GM19025 (cell line): ENCODE measurements around the gene CBY1.
A peak's percentile ranks its signal among the peaks of the same experiment; 100 is the strongest.

ENCODE experiments used
- ATAC-seq: cut with Tn5 transposase; IDR thresholded peaks from one replicate; pipeline ENCODE4 v1.9.1; 2021; ENCODE audit warnings: mild to moderate bottlenecking, low read depth, moderate library complexity; ENCODE audit not compliant: unreplicated experiment

Gene CBY1

DNA sequence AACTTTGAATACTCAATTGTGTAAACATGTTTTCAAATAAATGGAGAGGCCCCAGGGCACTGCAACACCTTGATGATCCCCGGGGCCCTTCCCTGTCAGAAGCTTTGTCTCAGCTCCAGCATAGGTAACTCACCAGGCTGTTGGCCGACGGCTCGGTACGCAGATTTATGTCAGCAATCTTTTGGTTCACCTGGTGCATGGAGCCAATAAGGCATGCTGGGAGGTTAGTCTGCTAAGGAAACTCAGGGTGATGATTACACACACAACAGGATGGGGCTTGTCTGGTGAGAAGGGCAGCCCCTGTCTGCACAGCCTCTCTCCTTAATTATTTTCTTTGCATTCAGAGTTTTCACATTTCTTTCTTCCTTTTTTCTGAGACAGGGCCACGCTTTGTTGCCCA, 11.0 kb upstream of the CBY1 start:
- no peak for ATAC-seq

DNA sequence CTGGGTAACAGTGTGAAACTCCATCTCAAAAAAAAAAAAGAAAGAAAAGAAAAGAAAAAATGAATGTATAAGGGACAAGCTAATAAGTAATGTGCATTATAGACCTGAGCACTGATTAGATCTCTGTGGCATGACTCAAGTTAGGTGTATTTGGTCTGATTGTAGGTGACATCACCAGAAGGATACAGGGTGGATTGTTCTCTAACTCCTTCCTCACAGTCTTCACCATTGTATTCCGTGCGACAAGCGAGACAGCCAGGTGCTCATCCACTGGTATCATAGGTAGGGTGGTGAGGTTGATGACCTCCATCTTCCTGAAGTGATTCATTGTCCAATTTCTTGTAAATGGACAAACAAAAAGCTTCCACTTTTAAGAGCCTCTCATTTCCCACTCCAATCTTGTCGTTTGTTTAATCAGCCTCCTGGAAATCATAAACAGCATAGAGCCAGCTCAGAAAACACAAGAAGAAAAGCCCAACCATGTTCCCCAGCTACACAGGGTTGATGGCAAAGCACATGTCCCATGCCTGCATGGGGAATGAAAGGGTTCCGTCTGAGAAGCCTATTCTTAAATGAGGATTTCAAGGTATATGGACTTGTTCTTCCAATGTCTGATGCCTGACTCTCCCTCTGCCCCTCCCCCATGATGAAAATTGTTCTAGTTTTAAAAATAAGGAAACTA, 6.5 kb upstream of the CBY1 start:
- ATAC-seq = no peak

DNA sequence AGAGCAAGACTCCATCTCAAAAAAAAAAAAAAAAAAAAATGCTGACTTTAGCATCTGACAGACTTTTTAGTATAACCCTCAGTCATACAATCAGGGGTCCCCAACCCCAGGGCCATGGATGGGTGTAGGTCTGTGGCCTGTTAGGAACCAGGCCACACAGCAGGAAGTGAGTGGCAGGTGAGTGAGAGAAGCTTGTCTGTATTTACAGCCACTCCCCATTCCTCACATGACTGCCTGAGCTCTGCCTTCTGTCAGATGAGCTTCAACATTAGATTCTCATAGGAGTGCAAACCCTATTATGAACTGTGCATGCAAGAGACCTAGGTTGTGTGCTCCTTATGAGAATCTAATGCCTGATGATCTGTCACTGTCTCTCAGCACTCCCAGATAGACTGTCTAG, 3.6 kb upstream of the CBY1 start:
- no peak for ATAC-seq

DNA sequence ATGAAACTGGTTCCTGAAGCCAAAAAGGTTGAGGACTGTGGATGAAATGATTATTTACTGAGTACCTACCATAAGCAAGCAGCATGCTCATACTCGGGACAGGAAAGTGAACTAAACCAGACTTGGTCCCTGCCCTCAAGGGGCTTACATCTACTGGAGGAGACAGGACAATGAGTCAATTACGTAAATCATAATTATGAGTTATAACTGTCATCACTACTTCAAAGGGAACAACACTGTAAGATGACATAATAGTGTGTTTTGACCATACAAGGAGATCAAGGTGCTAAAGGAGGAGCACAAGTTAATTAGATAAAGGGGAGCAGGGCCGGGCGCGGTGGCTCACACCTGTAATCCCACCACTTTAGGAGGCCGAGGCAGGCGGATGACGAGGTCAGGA, 2.7 kb upstream of the CBY1 start:
- ATAC-seq = no peak

DNA sequence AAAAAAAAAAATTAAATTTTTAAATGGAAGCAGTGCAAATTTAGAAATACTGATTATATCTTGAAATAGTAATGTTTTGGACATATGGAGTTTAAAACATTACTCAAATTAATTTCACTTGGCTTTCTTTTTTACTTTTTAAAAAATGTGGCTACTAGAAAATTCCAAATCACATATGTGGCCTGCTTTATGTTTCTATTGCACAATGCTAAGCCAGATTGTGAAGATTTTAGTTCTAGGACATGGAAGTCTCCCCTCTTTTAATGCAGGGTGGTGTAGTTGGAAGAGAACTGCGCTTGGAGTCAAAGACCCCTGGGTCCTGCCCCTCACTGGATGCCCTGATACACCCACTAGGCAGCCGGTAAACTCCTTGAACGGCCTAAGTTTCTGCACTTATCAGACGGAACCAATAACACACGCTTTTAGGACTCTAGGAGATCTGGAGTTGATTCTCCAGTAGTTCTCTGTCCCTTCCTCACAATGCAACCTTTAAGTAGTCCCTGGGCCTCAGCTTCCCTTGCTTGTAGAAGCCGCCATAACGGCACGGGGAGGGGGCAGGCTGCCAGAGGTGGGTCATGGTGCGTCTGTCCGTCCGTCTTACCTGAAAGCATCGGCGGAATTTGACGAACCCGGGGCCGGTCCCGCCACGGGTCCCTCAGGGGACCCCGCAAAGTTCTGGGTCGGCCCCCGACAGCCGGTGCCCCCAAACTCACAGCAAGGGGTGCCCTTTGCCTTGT, 751 bp upstream of the CBY1 start:
- ATAC-seq = no peak

- peak; percentile 21 for ATAC-seq
Measured at GRCh38 chr22:38657045-38657909, 839 bp downstream of the CBY1 start.

GRCh38 chr22:38674888-38675287, 18.4 kb downstream of the CBY1 start:
- ATAC-seq = no peak

DNA sequence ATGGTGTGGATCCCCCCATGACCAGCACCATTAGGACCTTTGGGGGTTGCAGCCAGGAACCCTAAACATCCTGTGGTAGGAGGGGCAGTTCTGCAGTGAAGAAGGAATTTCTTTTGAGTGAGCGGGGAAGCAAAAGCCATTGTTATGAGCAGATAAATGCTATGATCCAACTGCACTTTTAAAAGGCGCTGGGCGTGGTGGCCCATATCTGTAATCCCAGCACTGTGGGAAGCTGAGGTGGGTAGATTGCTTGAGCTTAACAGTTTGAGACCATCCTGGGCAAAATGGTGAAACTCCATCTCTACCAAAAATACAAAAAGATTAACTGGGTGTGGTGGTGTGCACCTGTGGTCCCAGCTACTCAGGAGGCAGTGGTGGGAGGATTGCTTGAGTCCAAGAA, 19.4 kb downstream of the CBY1 start:
- no peak for ATAC-seq

DNA sequence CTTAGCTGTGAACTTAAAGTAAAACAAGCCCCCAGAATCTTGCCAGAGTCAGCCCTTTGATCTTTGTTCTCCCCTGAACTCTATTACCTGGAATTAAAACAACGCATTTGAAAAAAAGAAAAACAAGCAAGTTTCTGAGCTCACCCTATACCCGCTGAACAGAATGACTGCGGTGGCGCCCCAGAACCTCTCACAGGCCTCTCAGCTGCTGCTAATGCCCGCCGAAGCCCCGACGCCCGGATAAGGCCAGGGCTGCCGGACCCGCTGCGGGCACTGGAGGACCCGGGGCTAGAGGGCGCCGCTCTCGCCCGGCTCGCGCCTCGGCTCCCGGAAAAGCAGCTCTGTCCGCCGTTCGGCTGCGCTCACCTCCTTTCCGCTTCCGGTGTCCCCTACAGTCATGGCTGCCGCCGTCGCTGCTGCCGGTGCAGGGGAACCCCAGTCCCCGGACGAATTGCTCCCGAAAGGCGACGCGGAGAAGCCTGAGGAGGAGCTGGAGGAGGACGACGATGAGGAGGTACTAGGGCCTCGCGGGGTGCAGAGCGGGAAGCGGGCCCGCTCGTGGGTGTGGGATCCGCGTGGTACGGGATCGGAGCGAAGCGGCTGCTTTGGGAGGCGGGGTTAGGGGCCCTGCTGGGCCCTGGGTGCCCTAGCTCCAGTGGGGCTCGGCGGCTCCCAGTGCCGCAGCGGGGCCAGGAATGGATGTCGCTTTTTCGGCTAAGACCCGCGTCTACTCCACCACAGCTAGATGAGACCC, 25.3 kb downstream of the CBY1 start, which contains the start of gene TOMM22:
Gene TOMM22, plus strand, starts transcription at position 376 of the 754 bp plus-strand sequence. Its CDS starts 22 bp downstream, at position 398.
- ATAC-seq = peak; percentile 96

DNA sequence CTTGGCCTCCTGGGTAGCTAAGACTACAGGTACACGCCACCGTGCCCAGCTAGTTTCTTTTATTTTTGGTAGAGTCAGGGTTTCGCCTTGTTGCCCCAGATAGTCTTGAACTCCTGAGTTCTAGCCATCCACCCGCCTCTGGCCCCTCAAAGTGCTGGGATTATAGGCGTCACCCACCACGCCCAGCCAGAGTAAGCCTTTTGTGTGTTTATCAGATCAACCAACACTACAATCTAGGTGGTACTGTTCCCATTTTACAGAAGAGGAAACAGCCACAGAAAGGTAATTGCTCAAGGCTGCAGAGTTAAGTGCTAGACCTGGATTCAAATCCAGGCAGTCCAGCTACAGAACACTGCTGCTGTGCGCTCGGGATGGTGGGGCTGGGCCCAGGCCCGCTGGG, 28.5 kb downstream of the CBY1 start:
- no peak for ATAC-seq

DNA sequence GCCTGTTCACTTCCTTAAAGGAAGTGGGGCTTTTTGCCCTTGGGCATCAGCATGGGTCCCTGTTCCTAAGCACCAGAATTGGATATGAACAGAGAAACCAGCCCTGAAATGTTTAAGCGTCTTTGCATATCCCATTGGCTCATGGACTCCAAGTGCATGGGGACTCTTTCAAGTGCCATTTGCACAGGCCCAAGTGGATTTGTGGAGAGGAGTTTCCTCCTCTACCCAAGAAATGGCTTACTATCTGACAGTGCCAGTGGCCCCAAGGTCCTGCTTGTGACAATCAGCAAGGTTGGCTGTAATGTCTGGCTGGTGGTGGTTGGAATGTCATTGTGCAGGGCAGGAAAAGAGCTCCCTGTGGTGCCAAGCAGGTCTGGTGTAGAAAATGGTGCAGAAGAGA, 29.3 kb downstream of the CBY1 start:
- no peak for ATAC-seq

GRCh38 chr22:38689651-38690050, 33.2 kb downstream of the CBY1 start:
- no peak for ATAC-seq

GRCh38 chr22:38694049-38694448, 37.6 kb downstream of the CBY1 start:
- ATAC-seq = no peak

DNA sequence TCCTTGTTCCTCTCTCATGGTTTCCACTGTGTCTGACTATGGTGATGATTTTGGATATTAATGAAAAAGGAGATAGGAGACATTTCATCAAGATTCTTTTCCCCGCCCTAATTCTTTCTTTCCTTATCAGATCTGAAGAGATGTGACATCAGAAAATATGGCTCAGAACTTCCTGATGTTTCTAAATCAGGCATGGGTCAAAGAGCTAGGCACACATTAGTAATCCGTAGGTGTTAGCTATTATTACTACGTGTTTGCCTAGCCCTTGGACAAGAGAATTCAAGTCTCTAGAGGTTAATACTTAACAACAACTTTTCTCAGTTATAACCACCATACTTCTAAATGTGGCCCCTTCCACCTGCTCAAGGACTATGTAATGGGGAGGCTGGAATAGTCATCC, 38.5 kb downstream of the CBY1 start:
- no peak for ATAC-seq

GRCh38 chr22:38696606-38697424, 40.4 kb downstream of the CBY1 start:
- no peak for ATAC-seq

GRCh38 chr22:38697425-38698089, 41.1 kb downstream of the CBY1 start:
- no peak for ATAC-seq

DNA sequence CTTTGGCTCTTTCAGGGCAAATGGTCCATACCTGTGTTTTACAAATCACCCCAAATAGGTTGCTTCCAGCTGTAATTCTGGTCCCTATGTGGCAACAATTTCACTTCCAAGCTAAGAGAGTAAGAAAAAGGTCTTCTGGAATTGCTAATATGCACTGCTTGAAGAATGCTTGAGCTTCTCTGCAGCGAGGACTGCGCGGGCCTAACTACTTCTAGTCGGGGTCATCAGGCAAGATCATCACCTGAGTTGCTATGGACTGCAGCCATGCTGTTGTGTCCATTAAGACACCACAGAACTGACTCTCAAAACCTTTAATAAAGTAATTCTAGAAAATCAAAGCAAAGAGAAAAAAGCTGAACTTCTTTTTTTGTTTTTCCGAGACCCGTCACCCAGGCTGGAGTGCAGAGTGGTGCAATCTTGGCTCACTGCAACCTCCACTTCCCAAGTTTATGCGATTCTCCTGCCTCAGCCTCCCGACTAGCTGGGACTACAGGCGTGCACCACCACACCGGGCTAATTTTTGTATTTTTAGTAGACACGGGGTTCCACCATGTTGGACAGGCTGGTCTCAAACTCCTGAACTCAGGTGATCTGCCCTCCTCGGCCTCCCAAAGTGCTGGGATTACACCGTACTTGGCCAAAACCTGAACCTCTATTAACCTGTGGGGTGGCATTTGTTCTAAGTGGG, 42.1 kb downstream of the CBY1 start:
- no peak for ATAC-seq

DNA sequence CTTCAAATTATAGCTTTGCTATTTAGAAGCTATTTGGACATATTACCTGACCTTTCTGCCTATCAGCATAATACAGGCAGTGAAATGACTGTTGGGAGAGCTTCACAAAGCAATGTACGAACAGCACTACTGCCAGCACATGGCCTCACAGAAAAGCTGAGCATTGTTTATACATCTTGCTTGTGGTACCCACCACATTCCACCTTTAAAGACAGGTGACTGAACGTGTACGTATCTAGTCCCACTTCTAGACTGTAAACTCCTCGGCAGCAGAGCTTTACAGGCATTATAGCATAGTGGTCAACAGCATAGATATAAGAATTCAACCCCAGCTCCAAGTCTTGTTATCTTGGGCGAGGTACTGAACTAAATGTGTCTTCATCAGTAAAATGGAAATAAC, 42.7 kb downstream of the CBY1 start:
- ATAC-seq = no peak

DNA sequence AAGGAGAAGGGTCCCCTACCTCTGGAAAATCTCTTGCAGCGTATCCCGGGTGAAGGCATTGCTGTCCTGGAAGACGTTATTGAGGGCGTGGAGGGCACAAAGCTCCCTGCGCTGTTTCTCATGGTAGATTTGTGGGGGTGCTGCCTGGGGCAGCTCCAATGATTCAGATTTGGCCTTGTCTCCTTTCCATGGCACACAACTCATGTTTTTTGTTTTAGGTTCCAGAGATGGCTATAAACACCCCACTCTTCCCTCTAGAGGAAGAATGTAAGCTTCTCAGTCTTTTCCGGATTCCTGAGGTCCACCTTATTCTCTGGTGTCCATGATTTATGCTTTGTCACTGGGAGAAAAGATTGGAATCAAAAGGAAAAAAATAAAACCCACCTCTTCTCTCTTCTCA, 43.3 kb downstream of the CBY1 start:
- no peak for ATAC-seq
